ENCODE measurements around the gene FOXF1.

The FOXF1 gene

GRCh38 chr16:86492961-86493629 lies 17.2 kb upstream of the FOXF1 start:
- DNase-seq (ENCODE audit: low spot score) = no peak

GRCh38 chr16:86494039-86494564 lies 16.2 kb upstream of the FOXF1 start:
- no peak for DNase-seq (ENCODE audit: low spot score)

GRCh38 chr16:86494565-86495356 lies 15.6 kb upstream of the FOXF1 start:
- DNase-seq (ENCODE audit: low spot score) = no peak

- DNase-seq (ENCODE audit: low spot score) = no peak
These were observed 15.0 kb upstream of the FOXF1 start for GRCh38 chr16:86495357-86495701.

- DNase-seq (ENCODE audit: low spot score) = no peak
These were observed 14.5 kb upstream of the FOXF1 start for GRCh38 chr16:86495756-86496261.

- no peak for DNase-seq (ENCODE audit: low spot score)
These were observed 13.9 kb upstream of the FOXF1 start for GRCh38 chr16:86496262-86496928.

GRCh38 chr16:86496929-86497461 lies 13.3 kb upstream of the FOXF1 start:
- DNase-seq (ENCODE audit: low spot score) = no peak

GRCh38 chr16:86497551-86498021 lies 12.7 kb upstream of the FOXF1 start:
- DNase-seq (ENCODE audit: low spot score) = no peak

- DNase-seq (ENCODE audit: low spot score) = no peak
These were observed 12.1 kb upstream of the FOXF1 start for GRCh38 chr16:86498155-86498670.

- DNase-seq (ENCODE audit: low spot score) = no peak
These were observed 11.5 kb upstream of the FOXF1 start for GRCh38 chr16:86498671-86499439.

- DNase-seq (ENCODE audit: low spot score) = no peak
These were observed 10.9 kb upstream of the FOXF1 start for GRCh38 chr16:86499440-86499786.

- no peak for DNase-seq (ENCODE audit: low spot score)
These were observed 10.2 kb upstream of the FOXF1 start for GRCh38 chr16:86499889-86500707.

GRCh38 chr16:86500708-86501510 lies 9.4 kb upstream of the FOXF1 start:
- no peak for DNase-seq (ENCODE audit: low spot score)

GRCh38 chr16:86501989-86502855 lies 8.1 kb upstream of the FOXF1 start:
- DNase-seq (ENCODE audit: low spot score) = no peak

- no peak for DNase-seq (ENCODE audit: low spot score)
These were observed 7.2 kb upstream of the FOXF1 start for GRCh38 chr16:86502856-86503748.

GRCh38 chr16:86503830-86504229 lies 6.5 kb upstream of the FOXF1 start:
- no peak for DNase-seq (ENCODE audit: low spot score)

GRCh38 chr16:86504315-86505184 lies 5.8 kb upstream of the FOXF1 start:
- DNase-seq (ENCODE audit: low spot score) = no peak

Measured in AG20443 (cell line).